Measurements from ENCODE around the gene RFPL4AL1.

DNA sequence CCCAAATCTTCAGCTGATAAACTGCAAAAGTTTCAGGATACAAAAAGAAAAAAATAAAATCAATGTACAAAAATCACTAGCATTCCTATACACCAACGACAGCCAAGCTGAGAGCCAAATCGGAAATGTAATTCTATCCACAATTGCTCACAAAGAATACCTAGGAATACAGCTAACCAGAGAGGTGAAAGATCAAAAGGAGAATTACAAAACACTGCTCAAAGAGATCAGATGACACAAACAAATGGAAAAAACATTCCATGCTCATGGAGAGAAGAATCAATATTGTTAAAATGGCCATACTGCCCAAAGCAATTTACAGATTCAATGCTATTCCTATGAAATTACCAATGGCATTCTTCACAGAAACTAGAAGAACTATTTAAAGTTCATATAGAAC lies 33.4 kb downstream of the RFPL4AL1 start:
- no peak for TF ChIP-seq ZC3H10 (CRISPR knock-in tag; IDR thresholded peaks at IDR 0.05)
- no peak for TF ChIP-seq ZFP3 (CRISPR knock-in tag; IDR thresholded peaks at IDR 0.05)
- TF ChIP-seq, protein P1, sequence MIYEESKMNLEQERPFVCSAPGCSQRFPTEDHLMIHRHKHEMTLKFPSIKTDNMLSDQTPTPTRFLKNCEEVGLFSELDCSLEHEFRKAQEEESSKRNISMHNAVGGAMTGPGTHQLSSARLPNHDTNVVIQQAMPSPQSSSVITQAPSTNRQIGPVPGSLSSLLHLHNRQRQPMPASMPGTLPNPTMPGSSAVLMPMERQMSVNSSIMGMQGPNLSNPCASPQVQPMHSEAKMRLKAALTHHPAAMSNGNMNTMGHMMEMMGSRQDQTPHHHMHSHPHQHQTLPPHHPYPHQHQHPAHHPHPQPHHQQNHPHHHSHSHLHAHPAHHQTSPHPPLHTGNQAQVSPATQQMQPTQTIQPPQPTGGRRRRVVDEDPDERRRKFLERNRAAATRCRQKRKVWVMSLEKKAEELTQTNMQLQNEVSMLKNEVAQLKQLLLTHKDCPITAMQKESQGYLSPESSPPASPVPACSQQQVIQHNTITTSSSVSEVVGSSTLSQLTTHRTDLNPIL (CRISPR knock-in tag; IDR thresholded peaks at IDR 0.05; ENCODE audit: low read depth): no peak
- TF ChIP-seq OSR1 (CRISPR knock-in tag; IDR thresholded peaks at IDR 0.05): no peak
- TF ChIP-seq ZFP30 (CRISPR knock-in tag; IDR thresholded peaks at IDR 0.05): no peak
- TF ChIP-seq, protein P2, sequence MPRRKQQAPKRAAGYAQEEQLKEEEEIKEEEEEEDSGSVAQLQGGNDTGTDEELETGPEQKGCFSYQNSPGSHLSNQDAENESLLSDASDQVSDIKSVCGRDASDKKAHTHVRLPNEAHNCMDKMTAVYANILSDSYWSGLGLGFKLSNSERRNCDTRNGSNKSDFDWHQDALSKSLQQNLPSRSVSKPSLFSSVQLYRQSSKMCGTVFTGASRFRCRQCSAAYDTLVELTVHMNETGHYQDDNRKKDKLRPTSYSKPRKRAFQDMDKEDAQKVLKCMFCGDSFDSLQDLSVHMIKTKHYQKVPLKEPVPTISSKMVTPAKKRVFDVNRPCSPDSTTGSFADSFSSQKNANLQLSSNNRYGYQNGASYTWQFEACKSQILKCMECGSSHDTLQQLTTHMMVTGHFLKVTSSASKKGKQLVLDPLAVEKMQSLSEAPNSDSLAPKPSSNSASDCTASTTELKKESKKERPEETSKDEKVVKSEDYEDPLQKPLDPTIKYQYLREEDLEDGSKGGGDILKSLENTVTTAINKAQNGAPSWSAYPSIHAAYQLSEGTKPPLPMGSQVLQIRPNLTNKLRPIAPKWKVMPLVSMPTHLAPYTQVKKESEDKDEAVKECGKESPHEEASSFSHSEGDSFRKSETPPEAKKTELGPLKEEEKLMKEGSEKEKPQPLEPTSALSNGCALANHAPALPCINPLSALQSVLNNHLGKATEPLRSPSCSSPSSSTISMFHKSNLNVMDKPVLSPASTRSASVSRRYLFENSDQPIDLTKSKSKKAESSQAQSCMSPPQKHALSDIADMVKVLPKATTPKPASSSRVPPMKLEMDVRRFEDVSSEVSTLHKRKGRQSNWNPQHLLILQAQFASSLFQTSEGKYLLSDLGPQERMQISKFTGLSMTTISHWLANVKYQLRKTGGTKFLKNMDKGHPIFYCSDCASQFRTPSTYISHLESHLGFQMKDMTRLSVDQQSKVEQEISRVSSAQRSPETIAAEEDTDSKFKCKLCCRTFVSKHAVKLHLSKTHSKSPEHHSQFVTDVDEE (CRISPR knock-in tag; IDR thresholded peaks at IDR 0.05): no peak
- TF ChIP-seq RARB (CRISPR knock-in tag; IDR thresholded peaks at IDR 0.05): no peak
- no peak for TF ChIP-seq ARNTL (CRISPR knock-in tag; IDR thresholded peaks at IDR 0.05; ENCODE audit: borderline replicate concordance, low read depth)
